Type B pancreatic cell (in vitro differentiated cells): ENCODE measurements around the gene DNAJC5G. TPM values are rescaled to one million over a fixed set of nuclear protein-coding genes. Genes with fewer than 3 reads are reported as not detected.

Experiments
- DNase-seq: peaks from one replicate; pipeline ENCODE4 v3.0.0; 2021; ENCODE audit warnings: mixed read lengths; ENCODE audit not compliant: unreplicated experiment; ENCODE audit errors: extremely low spot score
- H3K27ac Mint-ChIP-seq: 2 replicates; pipeline ENCODE4 v1.8.0; 2021; ENCODE audit warnings: mild to moderate bottlenecking, mixed read lengths
- H3K27me3 Mint-ChIP-seq: 2 replicates; pipeline ENCODE4 v1.8.0; 2021; ENCODE audit warnings: mixed read lengths
- H3K36me3 Mint-ChIP-seq: 2 replicates; pipeline ENCODE4 v1.8.0; 2021; ENCODE audit warnings: mixed read lengths
- H3K4me1 Mint-ChIP-seq: one replicate; pipeline ENCODE4 v1.8.0; 2021; ENCODE audit warnings: mixed read lengths; ENCODE audit not compliant: unreplicated experiment
- H3K4me3 Mint-ChIP-seq: 2 replicates; pipeline ENCODE4 v1.8.0; 2021; ENCODE audit warnings: mild to moderate bottlenecking, mixed read lengths
- H3K9me3 Mint-ChIP-seq: 2 replicates; pipeline ENCODE4 v1.8.0; 2021; ENCODE audit warnings: mixed read lengths
- total RNA-seq: library from RNA; stranded (reverse); gene quantifications from 2 replicates; pipeline ENCODE4 v1.2.1, GENCODE V29; 2021; ENCODE audit warnings: low replicate concordance
- TF ChIP-seq, protein P1 (sequence below): fragments of 200-600 bp; sonication (generic); conservative IDR thresholded peaks from 2 replicates; pipeline ENCODE4 v1.5.0; 2021; ENCODE audit warnings: antibody characterized with exemption, mild to moderate bottlenecking

Gene DNAJC5G
- total RNA-seq, 1 donor from 2014 or later, result not detected

DNA sequence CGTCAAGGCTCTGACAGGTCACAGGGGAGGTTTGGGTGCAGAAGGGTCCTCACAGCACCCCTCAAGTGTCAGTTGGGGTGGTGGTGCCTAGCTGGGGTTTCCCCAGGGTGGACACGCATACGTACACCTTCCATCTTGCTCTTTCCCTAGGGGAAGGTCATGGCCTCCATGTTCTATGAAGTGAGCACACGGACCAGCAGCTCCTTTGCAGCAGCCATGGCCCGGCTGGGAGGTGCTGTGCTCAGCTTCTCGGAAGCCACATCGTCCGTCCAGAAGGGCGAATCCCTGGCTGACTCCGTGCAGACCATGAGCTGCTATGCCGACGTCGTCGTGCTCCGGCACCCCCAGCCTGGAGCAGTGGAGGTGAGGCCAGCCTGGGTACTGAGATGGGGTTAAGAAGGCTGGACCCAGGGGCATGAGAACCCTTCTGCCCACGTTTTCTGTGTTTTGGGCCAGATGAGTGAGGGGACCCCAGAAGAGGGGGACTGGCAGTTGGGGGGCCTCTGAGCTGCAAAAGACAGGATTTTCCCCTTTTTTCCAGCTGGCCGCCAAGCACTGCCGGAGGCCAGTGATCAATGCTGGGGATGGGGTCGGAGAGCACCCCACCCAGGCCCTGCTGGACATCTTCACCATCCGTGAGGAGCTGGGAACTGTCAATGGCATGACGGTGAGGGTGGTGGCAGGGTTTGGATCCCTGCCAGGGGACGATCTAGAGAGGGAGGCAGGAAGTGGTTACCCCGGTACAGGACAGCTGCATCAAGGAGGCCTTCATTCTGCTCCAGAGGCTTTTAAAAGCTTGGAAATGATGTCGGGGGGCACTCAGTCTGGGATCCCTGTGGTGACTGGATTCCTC lies 33.2 kb upstream of the DNAJC5G start:
- H3K9me3 Mint-ChIP-seq, result no peaks in the 10 kb centered on the region
- H3K36me3 Mint-ChIP-seq, result peaks cover 10% of the 10 kb centered on the region
- H3K27ac Mint-ChIP-seq, result no peak overlapping the region
- DNase-seq, result no peak
- no peaks in the 10 kb centered on the region for H3K27me3 Mint-ChIP-seq
- H3K4me3 Mint-ChIP-seq, result no peak overlapping the region
- TF ChIP-seq, protein P1, sequence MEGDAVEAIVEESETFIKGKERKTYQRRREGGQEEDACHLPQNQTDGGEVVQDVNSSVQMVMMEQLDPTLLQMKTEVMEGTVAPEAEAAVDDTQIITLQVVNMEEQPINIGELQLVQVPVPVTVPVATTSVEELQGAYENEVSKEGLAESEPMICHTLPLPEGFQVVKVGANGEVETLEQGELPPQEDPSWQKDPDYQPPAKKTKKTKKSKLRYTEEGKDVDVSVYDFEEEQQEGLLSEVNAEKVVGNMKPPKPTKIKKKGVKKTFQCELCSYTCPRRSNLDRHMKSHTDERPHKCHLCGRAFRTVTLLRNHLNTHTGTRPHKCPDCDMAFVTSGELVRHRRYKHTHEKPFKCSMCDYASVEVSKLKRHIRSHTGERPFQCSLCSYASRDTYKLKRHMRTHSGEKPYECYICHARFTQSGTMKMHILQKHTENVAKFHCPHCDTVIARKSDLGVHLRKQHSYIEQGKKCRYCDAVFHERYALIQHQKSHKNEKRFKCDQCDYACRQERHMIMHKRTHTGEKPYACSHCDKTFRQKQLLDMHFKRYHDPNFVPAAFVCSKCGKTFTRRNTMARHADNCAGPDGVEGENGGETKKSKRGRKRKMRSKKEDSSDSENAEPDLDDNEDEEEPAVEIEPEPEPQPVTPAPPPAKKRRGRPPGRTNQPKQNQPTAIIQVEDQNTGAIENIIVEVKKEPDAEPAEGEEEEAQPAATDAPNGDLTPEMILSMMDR, result no peak
- H3K4me1 Mint-ChIP-seq, result no peaks in the 10 kb centered on the region

DNA sequence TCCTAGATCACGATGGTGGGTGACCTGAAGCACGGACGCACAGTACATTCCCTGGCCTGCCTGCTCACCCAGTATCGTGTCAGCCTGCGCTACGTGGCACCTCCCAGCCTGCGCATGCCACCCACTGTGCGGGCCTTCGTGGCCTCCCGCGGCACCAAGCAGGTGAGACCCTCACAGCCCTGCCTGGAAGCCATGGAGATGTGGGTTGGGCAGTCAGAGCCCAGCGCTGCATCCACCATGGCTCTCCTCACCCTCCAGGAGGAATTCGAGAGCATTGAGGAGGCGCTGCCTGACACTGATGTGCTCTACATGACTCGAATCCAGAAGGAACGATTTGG lies 32.6 kb upstream of the DNAJC5G start:
- Mint-ChIP-seq H3K27ac (no peak overlapping the region), H3K4me3 (no peak overlapping the region), H3K9me3 (no peaks in the 10 kb centered on the region), H3K27me3 (peaks cover 2% of the 10 kb centered on the region), H3K4me1 (no peaks in the 10 kb centered on the region), H3K36me3 (peaks cover 10% of the 10 kb centered on the region)
- TF ChIP-seq, protein P1, result no peak
- DNase-seq, result no peak

DNA sequence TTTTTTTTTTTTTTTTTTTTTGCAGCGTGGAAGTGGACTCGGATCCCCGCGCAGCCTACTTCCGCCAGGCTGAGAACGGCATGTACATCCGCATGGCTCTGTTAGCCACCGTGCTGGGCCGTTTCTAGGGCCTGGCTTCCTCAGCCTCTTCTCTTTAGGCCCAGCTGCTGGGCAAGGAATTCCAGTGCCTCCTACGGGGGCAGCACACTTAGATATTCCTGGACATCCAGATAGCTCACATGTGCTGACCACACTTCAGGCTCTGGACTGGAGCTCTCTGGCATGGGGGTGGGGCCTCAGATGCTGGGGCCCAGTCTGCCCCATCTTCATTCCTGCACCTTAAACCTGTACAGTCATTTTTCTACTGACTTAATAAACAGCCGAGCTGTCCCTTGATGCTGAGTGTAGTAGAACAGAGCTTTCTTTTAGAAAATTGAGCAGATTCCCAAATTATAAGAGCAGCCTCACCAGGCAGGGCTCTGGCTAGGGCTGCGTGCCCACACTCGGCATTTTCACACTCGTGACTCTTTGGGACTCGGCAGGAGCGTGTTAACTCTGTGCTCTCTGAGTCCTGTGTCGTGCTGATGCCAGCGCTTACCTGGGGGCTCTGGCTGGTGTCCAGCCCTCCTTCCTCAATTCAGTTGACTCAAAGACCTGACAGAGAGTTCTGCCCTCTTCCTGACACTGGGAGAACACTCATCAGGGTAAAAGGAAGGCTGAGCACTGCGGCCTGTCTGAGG lies 31.7 kb upstream of the DNAJC5G start:
- no peak overlapping the region for H3K4me3 Mint-ChIP-seq
- peaks cover 12% of the 10 kb centered on the region for H3K27me3 Mint-ChIP-seq
- no peak overlapping the region for H3K27ac Mint-ChIP-seq
- no peaks in the 10 kb centered on the region for H3K9me3 Mint-ChIP-seq
- H3K4me1 Mint-ChIP-seq, result no peaks in the 10 kb centered on the region
- TF ChIP-seq, protein P1, result no peak
- no peak for DNase-seq
- H3K36me3 Mint-ChIP-seq, result peaks cover 9% of the 10 kb centered on the region

DNA sequence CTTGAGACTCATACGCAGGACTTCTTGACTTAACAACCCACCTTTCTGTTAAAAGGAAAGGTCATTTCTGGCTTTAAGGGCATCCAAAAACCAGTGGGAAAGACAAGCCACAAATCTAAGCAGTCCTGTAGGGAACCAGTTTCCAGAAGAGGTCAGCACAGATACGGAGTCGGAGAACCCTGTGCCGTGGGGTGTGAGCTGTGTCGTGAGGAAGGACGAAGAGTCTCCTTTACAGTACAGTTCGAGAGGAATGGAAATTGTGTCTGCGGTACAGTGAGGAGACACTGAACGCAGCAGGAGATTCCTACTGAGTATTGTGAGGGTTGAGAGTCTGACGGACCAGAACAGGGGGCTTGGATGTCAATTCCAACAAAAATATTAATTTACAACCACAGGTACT lies 30.1 kb upstream of the DNAJC5G start:
- Mint-ChIP-seq H3K4me1 (peaks cover 7% of the 10 kb centered on the region), H3K4me3 (no peak overlapping the region), H3K9me3 (no peaks in the 10 kb centered on the region), H3K27me3 (peaks cover 19% of the 10 kb centered on the region), H3K27ac (no peak overlapping the region), H3K36me3 (peaks cover 6% of the 10 kb centered on the region)
- TF ChIP-seq, protein P1, result no peak
- no peak for DNase-seq

DNA sequence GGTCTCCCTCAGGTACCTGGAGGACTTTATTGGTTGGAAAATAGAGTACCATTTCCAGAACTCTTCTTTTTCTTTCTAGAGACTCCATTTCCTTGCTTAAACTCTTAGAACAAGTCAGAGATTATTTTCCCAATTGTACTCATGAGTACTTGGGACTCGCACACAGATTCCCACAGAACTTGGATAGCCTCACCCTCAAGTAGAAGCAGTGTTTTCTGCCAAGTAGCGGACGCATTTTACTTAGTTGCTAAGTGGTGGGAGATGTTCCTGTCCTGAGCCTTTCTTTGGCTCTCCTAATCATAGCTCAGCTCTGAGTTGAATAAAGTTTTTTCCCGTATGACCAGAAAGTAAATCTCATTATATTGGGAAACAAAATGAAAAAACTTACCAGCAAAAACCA lies 29.6 kb upstream of the DNAJC5G start:
- Mint-ChIP-seq H3K27me3 (peaks cover 21% of the 10 kb centered on the region), H3K36me3 (peaks cover 3% of the 10 kb centered on the region), H3K9me3 (no peaks in the 10 kb centered on the region), H3K4me1 (peaks cover 7% of the 10 kb centered on the region), H3K4me3 (no peak overlapping the region), H3K27ac (no peak overlapping the region)
- TF ChIP-seq, protein P1, result no peak
- DNase-seq, result no peak
